Glutamatergic neuron (in vitro differentiated cells): ENCODE measurements around the gene LTBP2. TPM values are rescaled to one million over a fixed set of nuclear protein-coding genes. Genes with fewer than 3 reads are reported as not detected.
"Not testable (repeated sequence)": the region's sequence is repeated elsewhere in the genome, so short reads cannot be mapped to it uniquely, and the experiment has no call there.

Experiments used
- DNase-seq: peaks from one replicate; pipeline ENCODE4 v3.0.0; 2022
- H3K27ac Mint-ChIP-seq: one replicate; pipeline ENCODE4 v1.8.0; 2020; ENCODE audit warnings: mild to moderate bottlenecking, mixed read lengths, inconsistent platforms; ENCODE audit not compliant: unreplicated experiment
- H3K27me3 Mint-ChIP-seq: one replicate; pipeline ENCODE4 v1.8.0; 2020; ENCODE audit warnings: mild to moderate bottlenecking, moderate library complexity, mixed read lengths, inconsistent platforms; ENCODE audit not compliant: unreplicated experiment
- H3K36me3 Mint-ChIP-seq: one replicate; pipeline ENCODE4 v1.8.0; 2020; ENCODE audit warnings: mild to moderate bottlenecking, mixed read lengths, inconsistent platforms; ENCODE audit not compliant: unreplicated experiment
- H3K4me1 Mint-ChIP-seq: one replicate; pipeline ENCODE4 v1.8.0; 2020; ENCODE audit warnings: mild to moderate bottlenecking, low read depth, mixed read lengths, inconsistent platforms; ENCODE audit not compliant: unreplicated experiment
- H3K4me3 Mint-ChIP-seq: one replicate; pipeline ENCODE4 v1.8.0; 2020; ENCODE audit warnings: mild to moderate bottlenecking, mixed read lengths, inconsistent platforms; ENCODE audit not compliant: unreplicated experiment
- H3K9me3 Mint-ChIP-seq: one replicate; pipeline ENCODE4 v1.8.0; 2020; ENCODE audit warnings: mild to moderate bottlenecking, moderate library complexity, mixed read lengths, inconsistent platforms; ENCODE audit not compliant: unreplicated experiment
- CTCF ChIP-seq: fragments of 200-600 bp; sonication (generic); IDR thresholded peaks from one replicate; pipeline ENCODE4 v1.5.0; 2021; ENCODE audit not compliant: partially characterized antibody, unreplicated experiment
- total RNA-seq: library from RNA; stranded (reverse); fragmentation: NEBNext Ultra II Directional; extraction: Animal tissue kit (Norgen Biotek cat#: 25700); gene quantifications from one replicate; pipeline ENCODE4 v1.2.1, GENCODE V29; 2021; ENCODE audit not compliant: unreplicated experiment

LTBP2 gene
- total RNA-seq, 1 donor from 2014 or later: 1.2 TPM

GRCh38 chr14:74538411-74539391 lies 73.3 kb downstream of the LTBP2 start:
- DNase-seq: no peak
- TF ChIP-seq CTCF: no peak
- Mint-ChIP-seq H3K4me3 (no peak overlapping the region), H3K4me1 (peaks cover 3% of the 10 kb centered on the region), H3K36me3 (no peaks in the 10 kb centered on the region), H3K27ac (no peak overlapping the region), H3K9me3 (peaks cover 3% of the 10 kb centered on the region), H3K27me3 (peaks cover 1% of the 10 kb centered on the region)

- H3K27me3 Mint-ChIP-seq, DNase-seq: not testable (repeated sequence)
These were observed 75.7 kb downstream of the LTBP2 start for GRCh38 chr14:74536336-74536735.

GRCh38 chr14:74535756-74536325 lies 76.2 kb downstream of the LTBP2 start:
- Mint-ChIP-seq H3K4me1 (peaks cover 3% of the 10 kb centered on the region), H3K27me3 (peaks cover 2% of the 10 kb centered on the region), H3K4me3 (no peak overlapping the region), H3K9me3 (peaks cover 4% of the 10 kb centered on the region), H3K27ac (no peak overlapping the region), H3K36me3 (no peaks in the 10 kb centered on the region)
- TF ChIP-seq CTCF: no peak
- DNase-seq: no peak

More at GRCh38 chr14:74536336-74536735, 75.7 kb downstream of the LTBP2 start:
- H3K4me1 Mint-ChIP-seq, H3K27ac Mint-ChIP-seq, H3K9me3 Mint-ChIP-seq, H3K4me3 Mint-ChIP-seq, H3K36me3 Mint-ChIP-seq: not testable (repeated sequence)

- Mint-ChIP-seq H3K4me1 (peaks cover 3% of the 10 kb centered on the region), H3K4me3 (no peak overlapping the region), H3K36me3 (no peaks in the 10 kb centered on the region), H3K27me3 (peaks cover 3% of the 10 kb centered on the region), H3K9me3 (peaks cover 1% of the 10 kb centered on the region), H3K27ac (no peak overlapping the region)
- no peak for TF ChIP-seq CTCF
- no peak for DNase-seq
These were observed 78.5 kb downstream of the LTBP2 start for GRCh38 chr14:74533576-74533975.

GRCh38 chr14:74532246-74532645 lies 79.8 kb downstream of the LTBP2 start:
- peaks cover 1% of the 10 kb centered on the region for H3K9me3 Mint-ChIP-seq
- peaks cover 3% of the 10 kb centered on the region for H3K4me1 Mint-ChIP-seq
- H3K27ac Mint-ChIP-seq: no peak overlapping the region
- no peak for DNase-seq
- no peak for TF ChIP-seq CTCF
- H3K36me3 Mint-ChIP-seq: no peaks in the 10 kb centered on the region
- peaks cover 3% of the 10 kb centered on the region for H3K27me3 Mint-ChIP-seq
- H3K4me3 Mint-ChIP-seq: no peak overlapping the region
